GM15510 (cell line): ENCODE data around the gene TRIM61.

ENCODE experiments used
- POLR2A ChIP-seq: IDR thresholded peaks from 3 replicates; pipeline ENCODE4 v1.6.1; 2011; ENCODE audit warnings: borderline replicate concordance; ENCODE audit not compliant: insufficient read length; ENCODE audit errors: extremely low read depth

The TRIM61 gene

GRCh38 chr4:164956766-164957643 lies 20.5 kb downstream of the TRIM61 start:
- TF ChIP-seq POLR2A = peak; percentile 87

GRCh38 chr4:164955107-164955805 lies 22.2 kb downstream of the TRIM61 start:
- TF ChIP-seq POLR2A = no peak

- TF ChIP-seq POLR2A = no peak
Observed at GRCh38 chr4:164952551-164952950, 24.9 kb downstream of the TRIM61 start.

- no peak for TF ChIP-seq POLR2A
Observed at GRCh38 chr4:164949448-164950143, 27.9 kb downstream of the TRIM61 start.

GRCh38 chr4:164948975-164949374 lies 28.5 kb downstream of the TRIM61 start:
- TF ChIP-seq POLR2A = no peak

- TF ChIP-seq POLR2A = no peak
Observed at GRCh38 chr4:164946810-164947209, 30.6 kb downstream of the TRIM61 start.

GRCh38 chr4:164945146-164945545 lies 32.3 kb downstream of the TRIM61 start:
- no peak for TF ChIP-seq POLR2A

GRCh38 chr4:164943192-164943591 lies 34.3 kb downstream of the TRIM61 start:
- no peak for TF ChIP-seq POLR2A

GRCh38 chr4:164937576-164938270 lies 39.7 kb downstream of the TRIM61 start:
- TF ChIP-seq POLR2A = no peak

- TF ChIP-seq POLR2A = peak; percentile 23
Observed at GRCh38 chr4:164935865-164936606, 41.4 kb downstream of the TRIM61 start.

GRCh38 chr4:164935363-164935762 lies 42.1 kb downstream of the TRIM61 start:
- no peak for TF ChIP-seq POLR2A

GRCh38 chr4:164933244-164933643 lies 44.2 kb downstream of the TRIM61 start:
- TF ChIP-seq POLR2A = no peak

GRCh38 chr4:164931551-164932324 lies 45.7 kb downstream of the TRIM61 start:
- no peak for TF ChIP-seq POLR2A
